Germinal center (tissue), 1 donor: ENCODE data around the gene NYAP2.

Source experiments
- DNase-seq: peaks from one replicate; pipeline ENCODE4 v3.0.0; 2012; ENCODE audit warnings: mixed read lengths, low spot score

The NYAP2 gene

GRCh38 chr2:225399504-225399903, at the start of gene NYAP2:
TSS of gene NYAP2 (plus strand) at chr2:225399710. CDS start at chr2:225408881, 9,171 bp downstream.
- no peak for DNase-seq

DNA sequence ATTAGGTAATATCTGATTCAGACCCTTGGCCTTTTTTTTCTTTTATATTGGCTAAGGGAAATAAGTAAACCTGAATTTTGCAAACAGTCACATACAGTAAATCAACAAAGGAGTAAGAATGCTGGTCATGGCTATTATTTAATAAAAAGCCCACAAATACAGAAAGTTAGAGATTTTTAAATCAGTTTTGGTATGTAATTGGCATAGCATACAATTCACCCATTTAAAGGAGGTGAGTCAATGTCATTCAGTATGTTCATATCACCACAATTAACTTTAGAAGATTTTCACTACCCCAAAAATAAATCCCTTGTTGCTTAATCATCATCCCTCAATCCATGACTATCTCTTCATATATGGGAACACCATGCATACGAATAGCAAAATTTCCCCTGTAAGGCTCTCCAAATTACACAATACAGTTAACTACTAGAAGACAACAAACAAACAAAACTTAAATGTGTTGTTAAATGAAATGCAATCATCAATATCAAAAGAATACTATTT, 45.9 kb upstream of the NYAP2 start:
- no peak for DNase-seq

DNA sequence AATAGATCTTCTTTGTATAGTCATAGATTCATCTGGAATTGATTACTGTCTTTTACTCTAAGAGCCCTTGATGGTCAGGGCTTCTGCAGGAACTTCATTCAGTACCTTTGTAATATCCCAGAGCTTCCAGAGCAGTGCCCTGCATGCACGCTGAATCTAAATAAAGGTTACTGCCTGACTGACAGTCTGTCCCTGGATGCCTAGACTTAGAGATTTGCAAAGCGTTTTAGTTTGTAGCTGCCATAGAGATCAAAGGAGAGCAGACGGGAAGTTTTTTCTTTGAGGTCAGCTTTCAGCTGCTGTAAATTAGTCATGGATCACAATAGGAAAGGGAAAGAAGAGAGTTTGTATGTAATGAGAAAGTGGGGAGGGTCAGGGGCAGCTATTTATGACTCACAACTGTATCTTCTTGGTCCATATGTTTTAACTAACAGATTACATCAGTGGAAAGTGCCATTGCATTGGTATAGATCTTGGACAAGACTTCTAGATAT, 45.2 kb upstream of the NYAP2 start:
- no peak for DNase-seq

- no peak for DNase-seq
These were observed 43.7 kb upstream of the NYAP2 start for GRCh38 chr2:225355788-225356187.

DNA sequence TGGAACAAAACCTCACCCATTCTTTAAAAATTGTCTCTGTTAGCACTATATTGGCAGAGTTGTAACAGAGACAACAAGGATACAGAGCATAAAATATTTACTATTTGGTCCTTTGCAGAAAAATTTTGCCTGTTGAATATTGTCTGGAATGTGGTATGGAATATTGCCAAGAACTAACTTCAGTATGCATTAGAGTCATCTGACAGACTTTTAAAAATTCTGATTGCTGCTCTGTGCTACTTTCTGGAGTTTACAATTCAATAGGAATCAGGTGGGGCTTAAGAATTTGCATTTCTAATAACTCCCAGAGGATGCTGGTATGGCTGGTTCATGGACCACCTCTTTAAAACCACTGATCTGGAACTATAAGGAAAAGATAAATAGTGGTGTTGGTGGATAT, 32.8 kb upstream of the NYAP2 start:
- no peak for DNase-seq

- no peak for DNase-seq
These were observed 32.0 kb upstream of the NYAP2 start for GRCh38 chr2:225367482-225367881.

GRCh38 chr2:225378984-225379383, 20.5 kb upstream of the NYAP2 start:
- no peak for DNase-seq

DNA sequence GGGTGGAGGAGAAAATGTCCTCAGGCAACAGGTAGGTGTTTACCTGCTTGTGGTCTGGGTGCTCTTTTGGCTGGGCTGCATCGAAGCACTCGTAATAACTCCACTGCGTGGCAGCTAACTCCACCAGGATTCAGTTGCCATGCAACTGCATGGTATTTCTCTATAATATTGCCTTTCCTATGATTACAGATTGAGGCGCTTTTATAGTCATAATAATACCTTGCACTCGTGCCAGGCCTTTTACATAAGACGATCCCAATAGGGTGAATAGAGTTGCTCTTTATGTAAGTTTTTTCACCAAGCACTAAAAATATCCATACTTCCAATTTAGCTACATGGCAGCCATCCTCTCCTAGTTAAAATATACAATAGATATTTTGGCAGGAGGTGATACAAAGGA, 19.7 kb upstream of the NYAP2 start:
- DNase-seq, result no peak

DNA sequence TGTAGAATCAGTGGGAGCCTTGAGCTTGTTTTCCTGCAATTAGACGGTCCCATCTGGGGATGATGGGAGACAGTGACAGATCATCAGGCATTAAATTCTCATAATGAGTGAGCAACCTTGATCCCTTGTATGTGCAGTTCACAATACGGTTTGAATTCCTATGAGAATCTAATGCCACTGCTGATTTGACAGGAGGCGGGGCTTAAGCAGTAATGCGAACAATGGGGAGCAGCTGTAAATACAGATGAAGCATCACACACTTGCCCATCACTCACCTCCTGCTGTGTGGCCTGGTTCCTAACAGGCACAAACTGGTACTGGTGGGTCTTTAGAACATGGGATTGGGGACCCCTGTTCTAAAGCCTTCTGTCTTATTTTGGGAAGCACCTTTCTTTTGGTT, 17.9 kb upstream of the NYAP2 start:
- no peak for DNase-seq

- DNase-seq, result no peak
These were observed 1.1 kb upstream of the NYAP2 start for GRCh38 chr2:225398372-225398771.

- DNase-seq, result no peak
These were observed 576 bp downstream of the NYAP2 start for GRCh38 chr2:225400060-225400511.

DNA sequence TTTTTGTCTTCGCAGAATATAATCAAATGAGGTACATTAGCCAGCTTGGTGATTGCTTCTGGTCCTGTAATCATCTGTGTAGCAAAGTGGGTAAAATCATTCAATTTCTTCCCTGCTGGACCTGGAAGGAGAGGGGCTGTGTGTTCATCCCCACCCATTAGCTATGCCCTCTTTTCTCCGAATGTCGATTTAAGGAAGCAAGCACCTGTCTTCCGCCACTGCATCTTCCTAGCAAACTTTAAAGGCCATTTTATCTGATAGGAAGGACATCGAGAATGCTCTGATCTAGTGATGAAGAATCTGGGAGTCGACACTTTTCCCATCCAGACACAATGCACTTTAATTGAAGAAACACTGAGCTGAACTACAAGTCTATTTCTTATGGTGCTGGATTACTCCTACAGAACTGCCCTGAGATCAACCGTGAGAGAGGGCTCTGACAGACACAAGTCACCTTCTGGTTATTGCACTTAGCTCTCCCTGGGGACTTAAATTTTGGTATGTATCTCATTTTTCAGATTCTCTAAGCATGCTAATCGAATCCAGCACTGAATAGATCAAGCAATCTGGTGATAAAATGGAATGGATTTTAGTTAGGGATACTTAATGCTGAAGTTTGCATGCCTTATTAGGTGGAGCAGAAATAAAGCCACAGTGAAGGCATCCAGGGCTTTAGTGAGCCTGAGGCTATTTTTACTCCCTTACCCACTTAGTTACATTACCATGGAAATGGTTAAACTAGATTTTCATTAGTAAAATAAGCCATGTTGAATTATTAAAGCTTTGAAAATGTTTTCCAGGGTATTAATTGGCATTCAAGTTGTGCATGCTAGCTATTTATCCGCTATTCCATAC, 1.3 kb downstream of the NYAP2 start:
- no peak for DNase-seq

DNA sequence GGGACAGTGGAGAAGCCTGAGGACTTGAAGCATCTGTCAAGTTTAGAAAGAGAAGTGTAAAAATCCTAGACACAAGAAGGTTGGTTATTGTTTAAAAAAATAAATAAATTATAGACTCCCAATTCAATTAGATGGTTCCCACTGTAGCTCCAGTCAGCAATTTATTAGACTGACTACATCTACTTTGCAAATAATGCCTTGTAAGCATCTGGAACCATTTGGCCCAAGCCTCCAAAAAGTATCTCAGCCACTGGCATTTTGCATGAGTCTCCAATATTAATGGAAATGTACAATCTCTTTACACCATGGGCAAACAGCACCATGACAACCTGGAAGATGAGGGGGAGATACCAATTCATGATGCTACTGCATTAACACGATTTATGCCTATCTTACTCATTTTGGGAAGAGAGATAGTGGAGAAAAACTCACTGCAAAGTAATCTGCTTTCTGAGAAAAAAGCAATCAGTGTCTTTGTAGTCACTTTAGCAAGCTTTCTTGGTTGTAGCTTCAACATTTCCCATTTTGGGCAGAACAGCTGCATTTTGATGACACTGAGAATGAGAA, 2.8 kb downstream of the NYAP2 start:
- DNase-seq, result no peak

DNA sequence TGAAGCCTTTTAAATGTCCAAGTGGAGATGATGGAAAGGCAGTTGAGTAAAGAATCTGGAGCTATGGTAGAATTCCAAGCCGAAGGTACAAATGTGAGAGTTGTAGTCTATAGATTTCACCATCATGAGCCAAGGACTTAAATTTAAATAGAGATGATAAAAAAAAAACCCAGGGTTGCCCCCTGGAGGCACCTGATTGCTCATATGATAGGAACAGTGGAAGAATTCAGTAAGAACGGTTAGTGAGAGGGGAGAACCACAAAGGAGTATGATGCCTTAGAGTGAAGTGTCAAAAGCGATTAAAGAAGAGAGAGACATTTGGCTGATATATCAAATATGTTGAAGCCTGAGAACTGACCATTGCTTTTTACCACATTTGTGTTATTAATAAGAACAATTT, 11.9 kb downstream of the NYAP2 start:
- no peak for DNase-seq

- DNase-seq, result no peak
These were observed 14.3 kb downstream of the NYAP2 start for GRCh38 chr2:225413786-225414185.

- no peak for DNase-seq
These were observed 15.4 kb downstream of the NYAP2 start for GRCh38 chr2:225414902-225415301.

GRCh38 chr2:225415341-225415740, 15.8 kb downstream of the NYAP2 start:
- no peak for DNase-seq

GRCh38 chr2:225415792-225416191, 16.3 kb downstream of the NYAP2 start:
- DNase-seq, result no peak

GRCh38 chr2:225416616-225417367, 17.3 kb downstream of the NYAP2 start:
- no peak for DNase-seq

GRCh38 chr2:225419033-225419432, 19.5 kb downstream of the NYAP2 start:
- DNase-seq, result no peak

DNA sequence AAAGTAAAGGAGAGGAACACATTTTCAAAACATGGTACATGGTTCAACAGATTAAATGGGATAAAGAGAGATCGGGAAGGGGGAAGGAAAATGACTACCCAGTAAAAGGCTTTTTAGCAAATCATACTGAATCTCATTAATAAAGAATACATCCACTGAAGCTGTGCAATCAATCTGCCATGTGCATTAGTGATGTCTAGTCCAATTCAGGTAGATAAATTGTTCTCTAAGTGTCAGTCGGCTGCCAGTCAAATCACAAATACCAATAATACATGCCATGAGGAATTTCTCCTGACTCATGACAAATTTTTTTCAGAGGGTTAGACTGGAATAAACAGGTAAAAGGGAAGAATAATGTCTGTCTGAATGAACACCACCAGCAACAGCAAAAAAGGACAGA, 22.6 kb downstream of the NYAP2 start:
- DNase-seq, result no peak

DNA sequence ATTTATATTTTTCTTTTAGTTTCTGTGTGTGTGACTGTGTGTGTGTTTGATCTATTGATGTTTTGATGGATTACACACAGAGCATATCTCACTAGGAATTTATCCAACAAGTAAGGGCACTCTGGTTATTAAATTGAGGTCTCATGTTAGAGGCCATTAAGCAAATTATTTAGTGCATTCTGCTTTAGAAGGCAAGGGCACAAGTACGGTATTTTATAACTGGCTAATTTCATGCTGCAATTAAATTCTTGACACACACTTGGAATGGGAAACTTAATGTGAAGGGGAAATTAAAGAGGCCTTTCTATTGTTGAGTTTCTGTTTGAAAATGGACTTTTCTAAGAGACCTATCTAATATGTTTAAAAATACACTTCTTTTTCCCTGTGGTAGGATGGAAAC, 25.8 kb downstream of the NYAP2 start:
- DNase-seq, result no peak

GRCh38 chr2:225428360-225428759, 28.9 kb downstream of the NYAP2 start:
- no peak for DNase-seq
